Bone marrow (tissue), 2 donors: ENCODE data around the gene PLEKHM2.

ENCODE experiments used
- DNase-seq, 2 donors: peaks; one replicate each; lab custom pipeline; 2025; lab: John Stamatoyannopoulos, UW

The PLEKHM2 gene

DNA sequence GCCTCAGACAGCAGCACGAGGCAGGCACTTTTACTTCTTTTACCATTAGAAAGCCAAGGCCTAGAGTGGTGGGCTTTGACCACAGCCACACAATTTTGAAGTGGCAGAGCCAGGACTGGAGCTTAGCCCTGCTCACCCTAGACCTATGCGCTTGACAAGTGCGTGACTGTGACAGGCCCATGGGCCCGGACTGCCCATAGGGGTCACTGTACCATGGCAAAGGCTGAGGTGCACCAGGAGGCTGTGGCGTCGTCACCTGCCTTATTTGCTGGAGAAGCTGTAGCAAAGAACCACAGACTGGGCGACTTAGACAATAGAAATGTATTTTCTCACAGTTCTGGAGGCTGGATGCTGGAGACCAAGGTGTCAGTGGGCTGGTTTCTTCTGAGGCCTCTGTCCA lies 55.6 kb downstream of the PLEKHM2 start:
- no peak for DNase-seq

- DNase-seq: peak; percentile 4 to 14
These were observed 57.1 kb downstream of the PLEKHM2 start for GRCh38 chr1:15740924-15741850.

DNA sequence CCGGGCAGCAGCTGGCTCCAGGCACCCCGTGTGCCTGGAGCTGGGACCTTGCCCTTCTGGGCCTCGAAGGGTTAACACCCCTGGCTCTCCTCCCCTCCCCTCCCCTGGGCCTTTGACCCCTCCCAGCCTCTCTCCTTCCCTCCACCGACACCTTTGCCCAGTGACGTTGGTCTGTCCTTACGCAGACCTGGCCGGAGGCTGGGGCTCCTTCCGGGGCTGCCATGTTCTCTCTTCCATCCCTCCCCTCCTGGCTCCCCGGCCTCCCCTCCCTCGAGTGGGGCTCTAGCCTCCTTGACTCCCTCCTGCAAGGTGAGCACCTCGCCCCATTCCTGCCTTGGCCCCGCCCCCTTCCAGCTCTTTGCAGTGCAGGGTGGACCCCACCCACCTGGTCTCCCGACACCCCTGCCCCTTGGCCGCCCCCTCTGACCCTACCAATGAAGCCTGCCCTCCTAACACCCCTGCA lies 58.2 kb downstream of the PLEKHM2 start, which contains the start of gene TMEM82:
TMEM82 (plus strand) TSS at position 161 of the 463 bp plus-strand sequence; CDS start at position 222, 61 bp downstream.
- no peak for DNase-seq

DNA sequence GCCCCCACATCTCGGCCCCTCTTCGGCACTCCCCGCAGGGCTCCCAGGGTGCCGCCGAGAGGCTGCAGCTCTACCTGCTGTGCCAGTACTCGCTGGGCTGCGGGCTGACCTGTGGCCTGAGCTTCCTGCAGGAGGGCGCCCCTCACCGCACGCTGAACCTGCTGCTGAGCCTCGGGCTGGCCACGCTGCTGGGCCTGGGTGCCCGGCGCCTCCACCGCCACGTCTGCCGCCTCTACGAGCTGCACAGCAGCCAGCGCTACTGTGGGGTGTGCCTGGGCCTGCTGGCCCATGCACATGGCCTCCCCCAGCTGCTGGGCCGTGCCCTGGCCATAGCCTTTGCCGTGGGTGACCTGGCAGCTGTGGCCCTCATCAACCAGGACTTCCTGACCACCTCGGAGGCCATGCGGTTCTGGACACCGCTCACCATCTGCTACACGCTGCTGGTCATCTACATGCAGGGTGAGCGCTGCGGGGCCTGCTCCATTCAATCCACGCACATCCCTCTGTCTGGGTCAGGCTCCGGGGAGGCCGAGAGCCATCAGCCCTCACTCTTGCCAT lies 60.1 kb downstream of the PLEKHM2 start:
- no peak for DNase-seq

DNA sequence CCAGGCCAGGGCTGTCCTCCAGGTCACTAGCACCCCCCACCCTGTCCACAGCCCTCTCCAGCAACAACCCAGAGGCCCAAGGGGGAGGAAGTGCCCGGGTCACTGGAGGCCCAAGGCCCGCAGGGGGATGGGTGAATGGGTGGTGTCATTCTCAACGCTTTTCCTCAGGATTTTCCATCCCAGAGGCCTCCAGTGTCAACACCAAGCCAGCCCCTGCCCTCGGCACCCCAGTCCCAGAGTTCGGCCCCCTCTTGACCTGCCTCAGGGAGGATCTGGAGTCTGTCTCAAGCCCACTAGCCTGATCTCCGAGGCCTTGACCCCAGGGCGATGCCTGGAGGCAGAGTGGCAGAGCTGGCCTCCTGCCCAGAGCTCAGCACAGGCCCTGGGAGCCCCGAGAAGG lies 63.3 kb downstream of the PLEKHM2 start:
- DNase-seq: no peak

GRCh38 chr1:15748264-15748663 lies 64.1 kb downstream of the PLEKHM2 start:
- no peak for DNase-seq

- no peak for DNase-seq
These were observed 64.7 kb downstream of the PLEKHM2 start for GRCh38 chr1:15748690-15749398.

DNA sequence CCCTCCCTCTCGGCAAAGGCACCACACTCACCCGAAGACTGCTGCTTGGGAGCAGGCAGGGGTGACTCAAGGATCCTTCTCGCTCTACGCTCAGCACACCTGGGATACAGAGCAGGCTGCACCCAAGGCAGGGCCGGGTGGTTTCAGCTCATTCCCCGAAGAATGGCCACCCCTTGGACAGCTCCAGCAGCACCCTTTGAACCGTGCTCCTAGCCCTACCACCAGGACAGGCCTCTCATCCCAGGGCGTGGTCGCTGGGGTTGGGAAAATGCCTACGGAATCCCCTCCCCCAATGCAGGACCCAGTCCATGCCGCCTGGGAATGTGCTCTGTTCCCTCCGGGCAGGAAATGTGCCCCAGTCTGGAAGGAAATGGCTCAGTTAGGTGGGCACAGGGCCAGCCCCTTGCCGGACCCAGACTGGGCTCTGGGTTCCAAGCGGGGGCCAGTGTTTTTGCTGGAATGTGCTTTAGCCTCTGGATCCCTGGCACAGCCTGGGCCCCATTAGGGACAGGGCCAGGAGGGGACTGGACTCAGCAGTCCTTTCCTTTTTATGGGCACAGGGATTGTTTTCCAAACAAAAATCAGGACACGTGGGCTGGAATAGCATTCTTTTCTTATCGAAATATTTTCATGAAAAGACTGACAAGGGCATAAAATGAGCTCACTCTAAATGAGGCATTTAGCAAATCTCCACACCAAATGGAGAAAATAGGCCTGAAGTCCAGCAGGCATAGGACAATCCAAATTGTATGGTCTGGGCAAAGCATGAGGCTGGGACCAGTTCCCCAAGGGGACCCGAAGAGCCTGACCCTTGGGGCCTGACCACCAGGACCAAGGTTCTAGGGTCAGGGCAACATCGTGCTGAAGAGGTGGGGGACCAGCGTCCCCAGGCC lies 65.5 kb downstream of the PLEKHM2 start:
- no peak for DNase-seq

DNA sequence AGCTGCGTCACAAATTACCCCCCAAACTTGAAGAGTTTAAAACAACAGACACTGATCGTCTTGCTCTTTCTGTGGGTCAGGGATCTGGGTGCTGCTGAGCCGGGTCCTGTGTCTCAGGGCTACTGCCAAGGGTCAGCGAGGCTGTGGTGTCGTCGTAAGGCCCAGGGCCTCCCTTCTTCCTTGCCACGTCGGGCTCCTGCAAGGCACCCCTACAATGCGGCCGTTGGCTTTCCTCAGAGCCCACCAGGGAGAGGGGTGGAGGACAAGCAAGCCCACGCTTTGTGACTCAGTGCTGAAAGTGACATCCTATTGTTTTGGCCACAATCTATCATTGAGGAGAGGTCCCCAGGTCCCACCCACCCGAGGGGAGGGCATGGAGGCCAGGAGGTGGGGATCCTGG lies 66.8 kb downstream of the PLEKHM2 start:
- no peak for DNase-seq

- no peak for DNase-seq
These were observed 67.6 kb downstream of the PLEKHM2 start for GRCh38 chr1:15751717-15752116.

DNA sequence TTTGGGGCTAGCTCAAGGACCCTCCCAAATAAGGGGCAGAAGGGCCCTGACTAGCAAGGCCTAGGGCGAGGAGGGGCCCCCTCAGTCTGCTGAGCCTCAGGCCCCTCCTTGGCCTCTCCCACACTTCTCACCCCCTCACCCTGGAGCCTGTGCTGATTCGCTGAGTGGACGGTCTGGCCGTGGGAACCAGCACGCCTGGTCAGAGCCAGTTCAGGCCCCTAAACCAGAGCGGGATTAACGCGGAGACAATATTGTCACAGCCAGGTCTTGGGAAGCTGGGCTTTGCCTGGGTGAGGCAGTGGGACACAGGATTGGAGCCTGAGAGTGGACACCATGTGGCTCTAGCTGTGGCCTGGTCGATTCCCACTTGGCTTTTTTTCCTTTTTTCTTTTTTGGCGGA lies 69.7 kb downstream of the PLEKHM2 start:
- DNase-seq: no peak

DNA sequence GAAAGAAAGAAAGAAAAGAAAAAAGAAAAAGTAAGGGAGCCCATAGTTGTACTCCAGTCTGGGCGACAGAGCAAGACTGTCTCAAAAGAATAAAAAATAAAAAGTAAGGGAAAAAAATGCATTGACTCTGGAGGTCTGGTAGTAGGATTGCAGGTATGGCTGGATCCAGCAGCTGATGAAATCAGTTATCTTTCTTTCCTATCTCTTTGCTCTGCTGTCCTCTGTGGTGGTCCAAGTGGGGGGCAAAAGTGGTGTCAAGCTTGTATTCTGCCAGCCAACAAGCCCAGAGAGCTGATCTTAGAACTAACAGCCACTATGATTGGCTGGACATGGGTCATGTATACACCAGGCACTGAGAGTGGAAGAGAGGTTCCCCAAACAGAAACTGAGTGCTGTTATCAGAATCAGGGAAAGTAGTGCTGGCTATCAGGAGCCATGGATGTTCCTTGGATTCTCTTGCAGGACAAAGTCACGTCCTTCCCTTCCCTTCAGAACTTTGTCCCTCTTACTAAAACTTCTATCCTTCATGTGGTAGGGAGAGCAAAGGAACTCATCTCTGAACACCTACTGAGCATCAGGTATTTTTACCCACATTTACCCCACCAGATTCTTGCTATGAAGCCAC lies 71.0 kb downstream of the PLEKHM2 start:
- no peak for DNase-seq

DNA sequence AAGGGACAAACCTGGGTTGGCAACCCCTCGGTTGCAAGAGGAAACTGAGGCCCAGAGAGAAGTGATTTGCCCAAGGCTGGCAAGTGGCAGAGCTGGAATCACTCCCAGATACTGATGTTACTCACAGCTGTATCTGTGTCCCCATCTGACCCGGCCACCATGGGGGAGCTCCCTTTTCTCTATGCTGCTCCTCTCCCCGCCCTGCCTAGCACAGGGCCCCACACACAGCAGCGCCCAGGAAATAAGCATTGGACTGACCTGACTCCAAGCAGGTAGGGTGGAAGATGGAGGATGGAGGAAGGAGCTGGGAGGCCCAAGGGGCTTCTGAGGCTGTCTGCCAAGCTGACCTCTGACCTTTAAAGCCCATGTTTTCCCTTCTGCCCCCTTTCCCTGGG lies 71.5 kb downstream of the PLEKHM2 start:
- no peak for DNase-seq

DNA sequence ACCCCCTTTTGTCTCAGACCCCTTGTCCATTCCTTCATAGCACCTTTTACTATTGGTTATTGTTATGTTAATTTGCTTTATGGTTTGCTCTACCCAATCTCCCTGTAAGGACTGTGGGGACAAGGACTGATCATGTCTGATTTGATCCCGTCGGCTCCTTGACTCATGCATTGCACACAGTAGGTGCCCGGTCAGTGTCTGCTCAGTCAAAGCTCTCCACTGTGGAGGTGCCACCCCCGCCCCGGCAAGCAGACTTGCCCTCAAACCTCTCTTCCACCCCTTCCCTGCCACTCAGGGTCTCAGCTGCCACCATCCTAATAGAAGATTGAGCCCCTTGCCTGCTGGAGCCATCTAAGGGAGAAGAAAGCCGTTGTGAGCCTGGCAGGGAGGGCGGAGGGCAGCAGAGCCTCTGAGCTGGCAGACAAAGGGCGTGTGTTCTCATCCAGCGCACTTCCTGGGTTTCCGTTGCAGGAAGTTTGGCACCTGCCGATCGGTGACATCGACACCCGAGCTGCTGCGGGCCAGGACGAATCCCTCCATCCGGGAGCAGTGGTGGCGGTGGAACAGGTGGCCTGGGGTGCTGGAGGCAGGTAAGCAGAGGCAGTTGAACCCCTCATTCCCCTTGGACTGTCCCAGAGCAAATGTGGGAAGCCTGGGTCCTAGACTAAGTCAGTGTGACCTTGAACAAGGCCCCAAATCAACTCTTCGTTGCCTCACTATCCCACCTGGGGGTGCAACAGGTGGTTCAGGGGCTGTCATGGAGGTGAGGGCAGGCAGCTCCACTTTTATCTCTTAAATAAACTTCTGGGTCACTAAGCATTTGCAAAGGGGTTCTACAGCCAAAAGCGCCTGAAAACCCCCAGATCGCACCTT lies 72.3 kb downstream of the PLEKHM2 start:
- peak in 1 of 2 donors; percentile 14 for DNase-seq

- DNase-seq: no peak
These were observed 73.0 kb downstream of the PLEKHM2 start for GRCh38 chr1:15757016-15757543.

- DNase-seq: no peak
These were observed 73.6 kb downstream of the PLEKHM2 start for GRCh38 chr1:15757575-15758342.

GRCh38 chr1:15758343-15758931 lies 74.3 kb downstream of the PLEKHM2 start, which contains the start of gene FBLIM1:
TSS of gene FBLIM1 (plus strand) at chr1:15758795. CDS start at chr1:15764984, 6,189 bp downstream.
- DNase-seq: no peak

GRCh38 chr1:15758953-15759661 lies 75.0 kb downstream of the PLEKHM2 start:
- DNase-seq: no peak
